ENCODE data around the gene MRNIP.

The MRNIP gene

GRCh38 chr5:179870952-179871351 lies 12.3 kb upstream of the MRNIP start:
- no peak for DNase-seq (ENCODE audit: extremely low read depth, low read depth)
- no peak for TF ChIP-seq CTCF (IDR thresholded peaks at IDR 0.05; ENCODE audit: low read depth, low read length, missing control alignments)
- H3K4me3 ChIP-seq (replicated peaks; ENCODE audit: low read depth, low read length), result no peak overlapping the region

- H3K4me3 ChIP-seq (replicated peaks; ENCODE audit: low read depth, low read length), result no peak overlapping the region
- peak; percentile 15 for DNase-seq (ENCODE audit: extremely low read depth, low read depth)
- peak; percentile 65 for TF ChIP-seq CTCF (IDR thresholded peaks at IDR 0.05; ENCODE audit: low read depth, low read length, missing control alignments)
These were observed 11.8 kb upstream of the MRNIP start for GRCh38 chr5:179870403-179870903.

GRCh38 chr5:179869641-179870402 lies 11.2 kb upstream of the MRNIP start:
- no peak for DNase-seq (ENCODE audit: extremely low read depth, low read depth)
- TF ChIP-seq CTCF (IDR thresholded peaks at IDR 0.05; ENCODE audit: low read depth, low read length, missing control alignments), result no peak
- H3K4me3 ChIP-seq (replicated peaks; ENCODE audit: low read depth, low read length), result no peak overlapping the region

- TF ChIP-seq CTCF (IDR thresholded peaks at IDR 0.05; ENCODE audit: low read depth, low read length, missing control alignments), result no peak
- DNase-seq (ENCODE audit: extremely low read depth, low read depth), result no peak
- no peak overlapping the region for H3K4me3 ChIP-seq (replicated peaks; ENCODE audit: low read depth, low read length)
These were observed 10.5 kb upstream of the MRNIP start for GRCh38 chr5:179869101-179869500.

- TF ChIP-seq CTCF (IDR thresholded peaks at IDR 0.05; ENCODE audit: low read depth, low read length, missing control alignments), result no peak
- DNase-seq (ENCODE audit: extremely low read depth, low read depth), result no peak
- no peak overlapping the region for H3K4me3 ChIP-seq (replicated peaks; ENCODE audit: low read depth, low read length)
These were observed 9.9 kb upstream of the MRNIP start for GRCh38 chr5:179868541-179868940.

- no peak for TF ChIP-seq CTCF (IDR thresholded peaks at IDR 0.05; ENCODE audit: low read depth, low read length, missing control alignments)
- no peak overlapping the region for H3K4me3 ChIP-seq (replicated peaks; ENCODE audit: low read depth, low read length)
- no peak for DNase-seq (ENCODE audit: extremely low read depth, low read depth)
These were observed 8.9 kb upstream of the MRNIP start for GRCh38 chr5:179867476-179867875.
